HG03439 (cell line): ENCODE measurements around the gene TERT.

Experiments used
- ATAC-seq: cut with Tn5 transposase; IDR thresholded peaks from one replicate; pipeline ENCODE4 v1.9.1; 2021; ENCODE audit warnings: mild to moderate bottlenecking, moderate library complexity; ENCODE audit not compliant: unreplicated experiment

Gene TERT

DNA sequence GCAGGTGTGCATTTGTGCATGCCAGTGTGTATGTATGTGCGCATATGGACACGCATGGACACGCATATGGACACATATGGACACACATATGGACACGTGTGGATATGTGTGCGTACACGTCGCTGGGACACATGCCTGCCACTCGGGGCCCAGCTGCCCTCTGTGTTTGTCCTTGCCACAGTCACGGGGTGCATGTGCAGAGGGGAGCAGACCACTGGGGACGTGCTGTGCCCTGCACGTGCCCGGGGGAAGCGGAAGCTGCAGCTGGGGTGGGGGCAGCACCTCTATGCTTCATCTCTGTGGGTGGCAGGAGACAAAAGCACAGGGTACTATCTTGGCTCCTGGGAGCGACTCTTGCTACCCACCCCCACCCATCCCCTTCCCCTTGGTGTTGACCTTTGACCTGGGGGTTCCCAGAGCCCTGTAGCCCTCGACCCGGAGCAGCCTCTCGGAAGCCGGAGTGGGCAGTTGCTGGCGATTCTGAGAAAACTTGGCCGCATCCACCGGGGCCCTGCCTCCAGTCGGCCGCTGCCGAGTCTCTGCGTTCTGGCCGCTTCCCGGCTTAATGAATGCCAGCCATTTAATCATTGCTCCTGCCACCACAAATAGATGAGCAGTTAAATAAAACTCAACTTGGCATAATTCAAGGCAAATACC is 72.1 kb downstream of the TERT start:
- no peak for ATAC-seq

GRCh38 chr5:1222147-1222546 is 72.7 kb downstream of the TERT start:
- ATAC-seq, result no peak

DNA sequence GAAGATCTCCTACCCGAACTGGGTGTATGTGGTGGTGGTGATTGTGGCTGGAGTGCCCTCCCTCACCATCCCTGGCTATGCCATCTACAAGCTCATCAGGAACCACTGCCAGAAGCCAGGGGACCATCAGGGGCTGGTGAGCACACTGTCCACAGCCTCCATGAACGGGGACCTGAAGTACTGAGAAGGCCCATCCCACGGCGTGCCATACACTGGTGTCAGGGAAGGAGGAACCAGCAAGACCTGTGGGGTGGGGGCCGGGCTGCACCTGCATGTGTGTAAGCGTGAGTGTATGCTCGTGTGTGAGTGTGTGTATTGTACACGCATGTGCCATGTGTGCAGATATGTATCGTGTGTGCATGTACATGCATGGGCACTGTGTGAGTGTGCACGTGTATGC is 73.1 kb downstream of the TERT start:
- ATAC-seq, result no peak

DNA sequence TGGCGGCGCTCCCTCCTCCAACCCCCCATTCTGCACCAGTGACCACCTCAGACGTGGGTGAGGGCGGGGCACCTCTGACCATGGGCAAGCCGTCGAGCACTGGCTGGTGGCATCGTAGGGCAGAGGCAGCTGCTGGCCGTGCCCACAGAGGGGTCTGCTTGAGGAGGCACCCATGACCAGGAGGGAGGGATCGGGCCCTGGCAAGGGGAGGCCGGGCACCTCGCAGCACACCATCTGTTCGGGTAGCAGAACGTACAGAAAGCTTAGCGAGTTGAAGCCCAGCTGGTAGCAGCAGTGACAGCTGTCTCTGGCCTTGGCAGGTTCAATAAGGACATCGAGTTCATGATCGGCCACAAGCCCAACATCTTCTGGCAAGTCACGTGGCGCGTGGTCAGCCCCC is 74.0 kb downstream of the TERT start:
- ATAC-seq, result no peak

- ATAC-seq, result no peak
Observed at GRCh38 chr5:1220351-1220750, 74.5 kb downstream of the TERT start.

DNA sequence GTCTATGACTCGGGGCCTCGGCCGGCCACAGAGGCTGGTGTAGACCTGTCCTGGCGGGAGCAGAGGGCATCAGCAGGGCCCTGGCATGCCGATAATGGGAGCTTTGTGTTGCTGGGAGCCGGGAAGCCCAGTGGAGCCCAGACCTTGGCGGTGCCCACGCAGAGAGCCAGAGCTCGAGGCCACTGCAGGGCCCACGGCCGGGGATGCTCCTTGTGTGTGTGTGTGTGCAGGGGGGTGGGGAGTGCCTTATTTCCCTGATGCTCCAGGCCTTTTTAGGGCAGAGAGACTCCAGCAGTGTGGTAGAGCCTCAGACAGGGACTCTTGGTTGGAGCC is 75.1 kb downstream of the TERT start:
- no peak for ATAC-seq

- ATAC-seq, result no peak
Observed at GRCh38 chr5:1219098-1219767, 75.6 kb downstream of the TERT start.

GRCh38 chr5:1218351-1219080 is 76.4 kb downstream of the TERT start:
- no peak for ATAC-seq

DNA sequence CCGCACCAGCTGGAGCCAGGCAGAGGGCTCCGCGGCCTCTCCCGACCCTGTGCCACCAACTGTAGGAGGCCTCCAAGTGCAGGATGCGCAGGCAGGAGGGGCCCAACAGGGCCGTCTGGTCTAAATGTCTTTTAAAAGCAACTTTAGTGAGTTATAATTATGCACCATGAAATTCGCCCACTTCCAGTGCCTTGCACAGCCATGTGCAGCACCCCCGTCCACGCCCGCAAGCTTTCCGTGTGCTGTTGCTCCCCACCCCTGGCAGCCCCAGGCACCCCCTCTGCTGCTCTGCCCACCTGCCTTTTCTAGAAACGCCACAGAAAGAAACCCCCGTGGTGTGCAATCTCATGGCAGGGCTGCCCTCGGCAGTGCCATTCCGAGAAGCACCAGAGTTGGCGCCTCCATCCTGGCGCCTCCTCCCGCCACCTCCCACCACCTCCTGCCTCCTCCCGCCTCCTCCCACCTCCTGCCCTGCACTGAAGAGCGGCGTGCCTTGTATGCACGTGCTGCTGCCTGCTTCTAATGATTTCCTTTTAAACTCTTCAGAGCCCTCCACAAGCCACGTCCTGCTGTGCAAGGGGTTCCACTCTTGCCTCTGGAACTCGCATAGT is 77.2 kb downstream of the TERT start:
- no peak for ATAC-seq

- ATAC-seq, result no peak
Observed at GRCh38 chr5:1216918-1217295, 78.0 kb downstream of the TERT start.

DNA sequence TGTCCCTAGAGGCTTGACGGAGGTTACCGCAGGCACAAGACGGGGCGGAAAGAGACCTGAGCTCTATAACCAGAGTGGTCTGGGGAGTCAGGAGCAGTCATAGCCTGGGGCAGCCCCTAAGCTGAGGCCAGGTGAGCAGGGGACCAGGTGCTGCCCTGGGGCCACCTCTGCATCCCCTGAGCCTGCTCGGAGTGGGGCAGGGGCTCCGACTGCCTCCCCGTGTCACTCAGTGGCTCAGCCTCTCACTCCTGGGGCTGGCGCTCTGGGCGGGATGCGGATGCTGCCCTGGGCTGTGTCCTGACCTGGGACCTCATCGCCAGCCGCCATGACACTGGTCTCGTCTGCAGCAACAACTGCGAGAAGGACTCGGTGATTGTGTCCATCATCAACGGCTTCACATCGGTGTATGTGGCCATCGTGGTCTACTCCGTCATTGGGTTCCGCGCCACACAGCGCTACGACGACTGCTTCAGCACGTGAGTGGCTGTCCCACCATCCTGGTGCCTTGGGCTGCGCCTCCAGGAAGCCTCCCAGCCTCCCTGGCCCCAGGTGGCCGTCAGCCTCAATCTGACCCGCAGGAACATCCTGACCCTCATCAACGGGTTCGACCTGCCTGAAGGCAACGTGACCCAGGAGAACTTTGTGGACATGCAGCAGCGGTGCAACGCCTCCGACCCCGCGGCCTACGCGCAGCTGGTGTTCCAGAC is 78.5 kb downstream of the TERT start:
- ATAC-seq, result no peak

- ATAC-seq, result no peak
Observed at GRCh38 chr5:1215320-1216096, 79.4 kb downstream of the TERT start.

DNA sequence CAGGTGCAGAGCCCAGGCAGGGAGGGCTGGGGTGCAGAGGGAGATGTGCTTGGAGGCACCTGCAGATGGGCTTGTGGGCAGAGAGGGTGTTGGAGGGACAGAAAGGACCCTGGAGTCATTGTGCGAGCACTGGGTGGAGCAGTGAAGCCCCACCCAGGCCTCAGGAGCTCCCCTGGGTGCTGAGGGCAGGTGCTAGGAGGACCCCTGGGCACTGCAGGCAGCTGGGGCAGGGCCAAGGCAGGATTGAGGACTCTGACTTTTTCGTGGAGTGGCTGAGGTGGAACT is 80.0 kb downstream of the TERT start:
- no peak for ATAC-seq

- no peak for ATAC-seq
Observed at GRCh38 chr5:1214163-1214935, 80.5 kb downstream of the TERT start.

- ATAC-seq, result no peak
Observed at GRCh38 chr5:1213508-1214162, 81.2 kb downstream of the TERT start.

- no peak for ATAC-seq
Observed at GRCh38 chr5:1212881-1213280, 82.0 kb downstream of the TERT start.

- ATAC-seq, result no peak
Observed at GRCh38 chr5:1212271-1212670, 82.6 kb downstream of the TERT start.

GRCh38 chr5:1211701-1212100 is 83.2 kb downstream of the TERT start:
- no peak for ATAC-seq

- ATAC-seq, result no peak
Observed at GRCh38 chr5:1210832-1211251, 84.0 kb downstream of the TERT start.
